ENCODE data around the gene GMDS.
"Not testable (repeated sequence)": the region's sequence is repeated elsewhere in the genome, so short reads cannot be mapped to it uniquely, and the experiment has no call there.

The GMDS gene

DNA sequence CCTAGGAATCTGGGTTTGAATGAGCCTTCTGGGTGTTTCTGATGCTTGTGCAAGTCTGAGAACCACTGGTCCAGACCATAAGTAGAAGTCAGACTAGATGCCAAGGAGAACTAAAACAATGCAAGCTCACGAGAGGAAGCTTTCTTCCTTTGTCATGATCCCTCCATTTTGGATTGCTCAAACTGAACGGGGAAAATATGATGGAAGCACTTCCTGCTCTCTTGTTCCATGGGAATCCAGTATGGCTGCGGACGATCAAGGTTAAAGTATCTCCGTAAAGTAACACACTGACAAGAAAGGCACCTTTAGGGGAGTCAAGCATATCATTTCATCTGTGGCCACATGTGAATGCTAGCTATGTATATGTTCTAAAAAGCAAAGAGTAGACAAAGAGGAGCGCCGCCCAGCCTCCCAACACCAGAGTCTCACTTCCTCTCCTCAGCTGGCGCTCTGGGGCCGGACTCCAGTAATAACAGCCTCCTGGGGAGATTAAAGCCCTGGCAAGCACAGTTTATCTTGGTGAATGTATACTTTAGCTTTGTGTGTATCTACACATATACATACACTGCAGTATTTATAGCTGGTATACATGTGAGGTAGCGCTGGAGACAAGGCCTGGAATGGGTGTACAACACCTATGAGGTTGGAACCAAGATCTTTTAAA is 547.6 kb downstream of the GMDS start:
- DNase-seq = no peak

GRCh38 chr6:1696463-1696850 is 548.9 kb downstream of the GMDS start:
- no peak for DNase-seq

DNA sequence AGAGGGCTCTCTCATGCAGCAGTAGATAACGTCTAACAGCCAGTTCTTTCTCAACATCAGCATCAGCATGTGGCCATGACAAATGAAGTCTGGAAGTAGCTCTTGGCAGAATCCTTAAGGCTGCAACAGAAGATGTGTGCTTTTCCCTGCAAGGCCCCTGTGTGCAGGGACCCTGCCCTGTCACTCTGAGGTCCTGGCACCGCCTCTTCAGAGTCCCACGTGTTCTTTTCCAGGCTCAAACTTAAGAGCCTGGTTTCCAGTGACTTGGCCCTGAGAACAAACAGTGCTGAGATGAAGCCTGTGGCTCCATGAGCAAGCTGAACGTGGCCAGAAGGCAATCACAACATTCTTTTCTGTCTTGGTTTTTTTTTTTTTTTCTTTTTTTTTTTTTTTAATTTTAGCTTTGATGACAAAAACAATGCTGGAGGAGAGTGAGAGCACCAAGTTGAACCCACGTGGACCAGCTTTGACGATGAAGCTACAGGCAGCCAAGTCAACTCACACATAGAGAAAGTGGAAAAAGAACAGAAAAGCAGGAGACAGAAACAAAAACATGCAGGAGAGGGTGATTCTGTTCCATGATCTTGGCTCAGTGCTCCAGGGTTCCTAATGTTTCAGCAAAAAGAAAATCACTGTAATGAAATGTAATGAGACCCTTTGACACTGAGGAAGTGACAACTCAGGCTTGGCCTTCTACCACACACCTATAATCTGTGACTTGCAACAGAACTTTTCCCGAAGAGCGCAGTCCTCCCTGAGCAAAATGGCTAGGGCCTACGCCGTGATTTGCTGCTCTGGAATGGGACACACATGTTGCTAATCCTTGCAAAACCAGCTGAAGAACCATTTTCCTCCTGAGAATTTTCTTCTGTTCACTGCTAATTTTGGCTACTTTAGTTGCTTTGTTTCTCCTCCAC is 549.6 kb downstream of the GMDS start:
- no peak for DNase-seq

DNA sequence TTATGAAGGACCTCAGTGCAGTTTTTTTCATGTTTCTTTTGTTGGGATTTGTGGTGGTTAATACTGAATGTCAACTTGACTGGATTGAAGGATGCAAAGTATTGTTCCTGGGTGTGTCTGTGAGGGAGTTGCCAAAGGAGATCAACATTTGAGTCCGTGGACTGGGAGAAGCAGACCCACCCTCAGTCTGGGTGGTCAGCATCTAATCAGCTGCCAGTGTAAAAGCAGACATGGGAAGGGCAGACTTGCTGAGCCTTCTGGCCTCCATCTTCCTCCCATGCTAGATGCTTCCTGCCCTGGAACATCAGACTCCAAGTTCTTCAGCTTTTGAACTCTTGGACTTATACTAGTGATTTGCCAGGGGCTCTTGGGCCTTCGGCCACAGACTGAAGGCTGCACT is 553.6 kb downstream of the GMDS start:
- DNase-seq = not testable (repeated sequence)

DNA sequence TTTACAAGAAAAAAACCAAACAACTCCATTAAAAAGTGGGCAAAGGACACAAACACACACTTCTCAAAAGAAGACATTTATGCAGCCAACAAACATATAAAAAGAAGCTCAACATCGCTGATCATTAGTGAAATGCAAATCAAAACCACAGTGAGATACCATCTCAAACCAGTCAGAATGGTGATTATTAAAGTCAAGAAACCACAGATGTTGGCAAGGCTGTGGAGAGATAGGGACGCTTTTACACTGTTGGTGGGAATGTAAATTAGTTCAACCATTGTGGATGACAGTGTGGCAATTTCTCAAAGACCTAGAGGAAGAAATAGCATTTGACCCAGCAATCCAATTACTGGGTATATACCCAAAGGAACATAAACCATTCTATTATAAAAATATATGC is 554.7 kb downstream of the GMDS start:
- DNase-seq = not testable (repeated sequence)

DNA sequence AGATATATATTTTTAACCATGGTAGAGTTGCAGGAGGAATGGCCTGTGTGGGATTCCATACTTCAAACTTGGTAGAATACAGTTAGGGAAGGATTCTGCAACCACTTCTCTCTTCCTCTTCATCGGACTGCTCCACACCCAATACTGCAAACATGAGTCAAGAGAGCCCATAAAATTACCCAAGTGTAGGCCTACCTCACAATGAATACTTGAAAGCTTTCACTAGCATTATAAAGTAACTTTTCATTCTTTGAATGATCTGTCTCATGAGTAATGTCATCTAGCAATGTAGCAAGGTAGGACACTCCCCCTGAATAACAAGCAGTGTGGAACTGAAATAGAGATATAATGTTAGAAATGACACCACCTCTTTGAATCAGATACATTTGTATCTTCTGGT is 556.3 kb downstream of the GMDS start:
- DNase-seq = no peak

DNA sequence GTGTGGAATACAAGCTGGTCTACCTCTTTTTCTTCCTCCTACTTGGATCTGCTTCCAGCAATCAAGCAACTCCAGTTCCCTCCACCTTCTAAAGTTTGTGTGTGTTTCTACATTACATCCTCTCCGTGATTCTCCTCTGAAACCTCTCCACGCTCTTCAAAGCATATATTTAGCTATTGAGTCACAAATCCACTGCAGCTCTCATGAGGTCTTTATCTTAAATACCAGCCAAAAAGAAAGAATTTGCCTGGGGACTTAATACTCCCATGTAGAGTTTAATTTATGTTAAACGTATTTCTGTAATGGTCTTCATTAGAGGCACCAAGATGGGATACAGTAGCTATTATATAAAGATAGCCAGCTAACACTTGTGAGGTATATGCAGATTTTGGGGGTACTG is 557.0 kb downstream of the GMDS start:
- DNase-seq = no peak

DNA sequence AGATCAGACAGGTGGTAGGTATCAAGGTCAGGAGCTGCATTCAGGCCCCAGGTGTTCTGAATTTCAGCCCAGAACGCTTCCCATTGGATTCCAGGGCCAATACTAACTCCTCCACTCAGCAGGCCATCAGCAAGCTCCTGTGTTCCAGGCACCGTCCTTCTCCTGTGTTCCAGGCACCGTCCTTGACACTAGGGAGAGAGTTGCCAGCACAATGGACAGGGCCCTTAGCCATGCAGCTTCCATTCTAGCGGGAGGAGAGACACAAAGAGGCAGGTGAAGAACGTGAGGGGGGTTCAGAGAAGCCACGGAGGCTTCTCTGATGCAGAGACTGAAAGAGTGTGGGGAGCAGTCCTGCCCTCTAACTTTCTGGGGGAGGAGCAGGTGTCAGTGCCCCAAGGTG is 558.0 kb downstream of the GMDS start:
- no peak for DNase-seq

DNA sequence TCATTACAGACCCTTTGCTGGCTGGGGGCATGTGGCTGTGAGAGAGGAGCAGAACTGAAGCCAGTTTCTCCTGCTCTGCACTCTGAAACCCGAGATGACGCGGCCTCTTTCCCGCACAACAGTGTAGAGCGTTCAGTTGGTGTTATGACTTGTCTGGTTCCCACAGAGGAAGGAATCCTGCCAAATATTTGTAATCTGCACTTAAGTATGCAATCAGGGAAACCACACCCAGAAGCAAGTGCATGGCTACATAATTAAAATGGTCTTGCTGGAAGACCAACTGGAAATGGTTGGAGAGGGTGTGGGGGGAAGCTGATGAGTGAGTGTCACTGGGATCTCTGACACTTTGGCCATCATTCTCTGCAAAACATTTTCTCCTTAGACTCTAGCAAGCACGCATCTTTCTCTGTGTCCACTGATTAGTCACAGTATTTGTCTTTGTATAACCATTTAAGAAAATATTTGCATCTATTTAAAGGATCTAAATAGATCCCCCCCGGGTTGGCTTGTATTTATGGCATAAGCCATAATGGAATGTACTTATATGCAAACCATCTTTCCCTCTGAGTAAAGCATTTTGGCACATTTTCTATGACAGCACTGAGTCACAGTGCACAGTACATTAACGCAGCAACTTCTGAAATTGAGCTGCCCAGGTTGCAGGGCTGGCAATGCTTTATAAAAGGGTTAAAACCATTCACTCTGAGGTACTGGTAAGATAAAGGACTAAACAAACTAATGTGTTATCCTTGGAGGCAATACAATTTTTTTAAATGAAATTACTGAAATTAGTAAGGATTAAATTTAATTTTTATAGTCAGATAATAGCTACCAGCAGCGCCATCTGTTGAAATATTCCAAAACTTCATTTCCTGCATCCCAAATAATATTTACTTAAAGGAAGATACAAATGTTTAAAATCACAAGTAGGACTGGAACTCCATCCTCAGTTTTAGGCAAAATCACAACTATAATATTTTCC is 559.0 kb downstream of the GMDS start:
- no peak for DNase-seq

DNA sequence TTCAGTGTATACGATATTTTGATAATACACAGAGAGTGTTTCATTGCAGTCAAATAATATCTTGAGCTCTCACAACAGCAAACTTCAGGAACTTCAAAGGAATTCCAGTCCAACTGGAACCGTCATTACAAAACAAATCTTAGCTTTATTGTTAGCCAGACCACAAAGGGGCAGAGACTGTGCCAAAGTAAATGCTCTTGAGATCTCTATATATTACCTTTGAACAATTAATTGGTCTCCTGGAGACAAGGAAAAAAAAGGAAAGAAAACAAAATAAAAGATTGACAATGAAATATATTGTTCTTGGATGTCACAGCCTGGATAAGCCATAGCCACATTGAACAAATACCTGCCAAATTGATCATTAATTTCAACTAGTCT is 565.7 kb downstream of the GMDS start:
- no peak for DNase-seq

DNA sequence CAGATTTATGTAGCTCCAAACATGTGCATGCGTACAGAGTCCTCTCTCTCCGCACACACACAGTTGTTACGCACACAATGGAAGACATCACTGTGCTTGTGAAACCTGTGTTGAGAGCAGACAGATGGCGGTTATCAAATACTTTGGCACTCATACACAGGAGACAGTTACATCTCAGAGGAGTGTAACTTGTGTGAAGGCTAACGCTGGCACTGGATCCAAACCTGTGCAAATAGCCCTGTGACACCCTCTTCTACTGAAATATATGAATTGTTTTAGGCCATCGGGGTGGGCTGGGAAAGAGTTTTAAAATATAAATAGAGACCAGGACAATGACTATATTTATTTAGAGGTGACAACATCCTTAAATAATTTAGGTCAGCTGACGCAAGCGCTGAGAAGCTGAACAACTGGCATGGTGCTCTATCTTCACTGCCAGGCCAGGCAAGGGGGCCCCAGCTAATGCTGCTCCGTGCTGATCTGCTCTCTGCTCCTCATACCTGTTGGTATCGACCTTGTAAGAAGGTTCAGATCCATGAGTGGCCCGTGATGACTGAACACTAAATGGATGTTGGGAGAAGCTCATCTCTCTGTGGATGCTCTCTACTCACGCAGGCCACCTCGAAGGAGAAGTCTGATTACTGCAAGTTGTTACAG is 566.2 kb downstream of the GMDS start:
- DNase-seq = no peak

DNA sequence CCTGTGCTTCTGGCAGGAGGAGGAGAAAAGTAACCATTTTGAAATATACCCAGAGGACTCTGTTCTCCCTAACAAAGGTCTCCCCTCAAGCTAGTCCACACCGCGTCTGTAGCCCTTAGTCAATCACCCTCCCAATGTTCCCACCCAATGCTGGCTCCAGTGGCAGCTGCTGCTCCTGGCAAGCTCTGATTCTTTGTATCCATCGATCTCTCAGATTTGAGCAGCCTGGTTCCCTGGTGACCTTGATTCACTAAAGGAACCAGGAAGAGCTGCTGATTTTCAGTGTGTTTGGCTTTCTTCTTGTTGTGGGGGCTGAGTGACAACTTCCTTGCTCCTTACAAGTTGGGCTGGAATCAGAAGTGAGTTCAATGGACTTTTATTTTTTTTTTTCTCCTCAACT is 567.2 kb downstream of the GMDS start:
- DNase-seq = no peak

- no peak for DNase-seq
Observed at GRCh38 chr6:1672379-1672778, 573.0 kb downstream of the GMDS start.

DNA sequence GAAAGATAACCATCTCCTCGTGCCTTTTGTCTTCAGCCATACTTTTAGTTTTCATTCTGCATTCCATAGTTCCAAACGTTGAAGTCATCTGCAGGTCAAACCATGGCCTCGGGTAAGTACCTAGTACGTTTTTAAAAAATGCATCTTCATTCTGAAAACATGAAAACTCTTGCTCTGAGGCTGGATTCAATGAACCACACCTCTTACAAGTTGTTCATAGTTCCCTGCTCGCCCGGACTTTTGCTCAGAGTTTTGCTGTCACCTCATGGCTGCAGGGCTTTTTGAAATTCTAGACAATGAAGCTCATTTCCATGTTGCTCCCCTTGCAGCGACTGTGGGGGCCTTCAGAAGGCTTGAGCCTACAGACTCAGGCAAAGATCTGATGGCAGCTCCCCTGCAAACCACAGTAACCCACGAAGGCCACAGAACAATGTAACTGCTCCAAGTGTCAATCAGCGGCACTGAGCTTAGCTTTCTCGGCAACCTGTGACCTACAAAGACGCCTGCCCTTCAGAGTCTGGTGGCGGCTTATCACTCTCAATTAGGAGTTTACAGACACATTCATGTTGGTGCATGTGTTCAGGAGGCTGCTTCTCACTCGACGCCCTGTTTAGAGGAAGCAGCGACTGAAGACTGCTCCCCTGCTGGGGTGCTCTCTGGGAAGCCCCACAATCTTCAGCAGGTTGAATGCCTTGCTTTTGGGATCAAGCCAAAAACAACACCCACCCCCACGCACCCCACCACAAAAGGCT is 574.5 kb downstream of the GMDS start:
- no peak for DNase-seq

DNA sequence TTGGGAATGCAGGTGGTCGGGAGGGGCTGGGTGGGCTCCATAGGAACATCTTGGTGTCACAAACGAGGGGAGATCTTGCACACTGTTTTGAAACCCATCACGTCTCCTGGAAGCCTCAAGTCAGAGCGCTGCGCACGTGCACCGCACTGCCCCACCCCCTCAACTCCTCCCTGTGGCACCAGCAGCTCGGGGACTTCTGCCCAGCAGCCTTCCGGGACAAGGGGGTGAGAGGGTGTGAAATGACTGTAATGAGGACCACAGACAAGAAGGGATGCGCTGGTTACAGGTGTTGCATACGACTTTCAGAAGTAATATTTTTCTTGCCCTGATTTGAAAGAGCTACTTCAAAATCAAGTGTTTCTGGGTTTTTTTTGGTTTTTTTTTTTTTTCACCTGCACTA is 575.4 kb downstream of the GMDS start:
- DNase-seq = no peak

GRCh38 chr6:1668456-1668855 is 576.9 kb downstream of the GMDS start:
- DNase-seq = not testable (repeated sequence)

- DNase-seq = no peak
Observed at GRCh38 chr6:1667805-1668175, 577.6 kb downstream of the GMDS start.

GRCh38 chr6:1667012-1667804 is 578.2 kb downstream of the GMDS start:
- no peak for DNase-seq

GRCh38 chr6:1665214-1665613 is 580.2 kb downstream of the GMDS start:
- no peak for DNase-seq

GRCh38 chr6:1664329-1664728 is 581.1 kb downstream of the GMDS start:
- no peak for DNase-seq

DNA sequence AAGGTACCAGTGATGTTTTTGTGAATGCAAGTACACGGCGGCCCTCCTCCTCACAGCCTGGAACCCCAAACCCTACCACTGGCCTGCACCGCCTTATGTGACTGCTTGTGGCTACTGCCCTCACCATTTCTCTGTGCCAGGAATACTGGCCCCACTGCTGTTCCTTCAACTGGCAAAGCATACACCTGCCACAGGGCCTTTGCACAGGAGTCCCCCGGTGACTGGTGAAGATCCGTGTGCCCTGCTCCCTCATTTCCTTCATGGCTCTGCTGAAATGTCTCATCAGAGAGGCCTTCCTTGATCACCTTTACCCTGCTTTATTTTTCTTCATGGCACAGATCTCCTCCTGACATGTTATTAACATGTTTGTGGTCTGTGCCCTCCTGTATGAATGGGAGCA is 581.9 kb downstream of the GMDS start:
- DNase-seq = no peak
